HG02763 (cell line): Measurements from ENCODE around the gene HMGN5.

Experiments
- ATAC-seq: cut with Tn5 transposase; IDR thresholded peaks from one replicate; pipeline ENCODE4 v1.9.1; 2021; ENCODE audit warnings: mild to moderate bottlenecking, moderate library complexity; ENCODE audit not compliant: unreplicated experiment

Gene HMGN5

DNA sequence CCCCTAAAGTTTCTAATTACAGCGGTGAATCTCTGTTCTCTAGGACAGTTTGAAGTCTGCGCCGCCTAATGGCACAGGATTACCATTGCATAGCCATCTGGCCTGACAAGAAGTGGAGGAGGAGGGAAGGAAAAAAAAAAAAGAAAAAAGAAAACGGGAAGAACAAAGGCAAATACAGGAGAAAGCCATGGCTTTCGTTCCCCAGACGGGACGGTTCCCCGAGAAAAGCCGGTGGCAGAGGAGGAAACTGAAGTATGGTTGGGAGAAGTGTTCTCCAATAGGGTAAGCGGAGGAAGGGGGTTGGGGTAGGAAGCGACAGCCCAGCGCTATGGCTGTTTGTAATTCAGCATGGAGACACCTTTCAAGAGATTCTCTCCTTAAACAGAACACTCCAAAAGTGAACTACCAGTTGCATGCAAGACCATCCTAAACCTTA, 80.8 kb downstream of the HMGN5 start:
- ATAC-seq: peak; percentile 56

DNA sequence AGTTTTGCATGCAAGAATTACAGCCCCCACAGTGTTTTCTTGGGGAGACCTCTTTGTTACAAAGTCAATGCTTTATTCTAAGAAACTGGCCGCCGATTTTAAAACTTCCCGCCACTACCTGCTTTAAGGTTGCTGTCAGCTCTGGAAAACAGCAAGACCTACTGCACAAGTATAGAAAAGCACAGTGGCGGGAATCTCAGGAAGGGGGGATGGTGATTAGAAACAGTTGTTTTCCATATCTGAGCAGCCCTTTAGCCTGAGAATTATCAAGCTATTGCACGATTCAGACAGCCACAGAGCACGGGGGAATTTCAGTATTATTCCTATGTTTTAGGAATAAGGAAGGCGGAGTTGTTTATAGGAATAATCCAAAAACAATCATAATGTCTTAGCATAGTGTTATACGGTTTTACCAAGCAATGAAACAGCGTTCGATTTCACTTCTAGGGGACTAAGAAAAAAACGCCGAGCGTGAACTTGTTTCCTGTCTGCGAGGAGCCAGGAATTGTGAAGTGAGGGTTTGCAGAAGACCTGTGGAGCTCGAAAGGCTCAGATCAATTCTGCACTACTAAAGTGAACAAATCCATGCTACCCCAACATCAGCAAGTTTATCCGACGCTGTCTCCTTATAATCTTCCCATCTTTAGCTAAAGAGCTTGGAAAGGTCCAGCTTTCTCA, 81.3 kb downstream of the HMGN5 start:
- peak; percentile 29 for ATAC-seq

DNA sequence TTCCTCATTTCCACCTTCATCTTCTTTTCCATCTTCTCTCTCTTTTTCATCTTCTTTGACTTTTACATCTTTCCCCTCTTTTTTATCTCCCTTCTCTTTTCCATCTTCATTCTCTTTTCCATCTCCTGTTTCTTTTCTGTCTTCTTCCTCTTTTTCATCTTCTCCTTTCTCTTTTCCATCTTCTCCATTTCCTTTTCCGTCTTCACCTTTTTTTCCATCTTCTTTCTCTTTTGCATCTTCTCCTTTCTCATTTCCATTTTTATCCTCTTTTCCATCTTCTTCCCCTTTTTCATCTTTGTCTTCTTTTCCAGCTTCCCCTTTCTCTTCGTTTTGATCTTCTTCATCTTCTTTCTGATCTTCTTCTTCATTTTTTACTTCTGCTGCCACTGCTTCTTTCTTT, 87.0 kb downstream of the HMGN5 start:
- ATAC-seq: no peak

DNA sequence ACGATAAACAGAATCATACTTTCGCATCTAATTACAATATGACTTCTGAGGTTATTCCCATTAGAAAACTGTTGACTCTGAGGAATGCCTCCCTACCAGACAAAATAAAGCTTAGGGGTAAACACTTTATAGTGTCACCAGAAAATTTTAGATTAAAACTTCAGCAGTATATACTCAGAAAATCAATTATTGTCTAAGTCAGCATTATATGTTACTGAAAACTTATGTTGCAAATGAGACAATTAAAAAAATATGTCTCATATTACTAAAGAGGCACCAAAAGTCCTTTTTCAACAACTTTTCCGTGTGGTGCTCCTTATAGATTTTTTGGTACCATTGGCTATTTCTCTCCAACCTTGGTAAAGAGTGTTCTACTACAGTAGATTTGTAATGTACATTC, 91.4 kb downstream of the HMGN5 start:
- no peak for ATAC-seq

DNA sequence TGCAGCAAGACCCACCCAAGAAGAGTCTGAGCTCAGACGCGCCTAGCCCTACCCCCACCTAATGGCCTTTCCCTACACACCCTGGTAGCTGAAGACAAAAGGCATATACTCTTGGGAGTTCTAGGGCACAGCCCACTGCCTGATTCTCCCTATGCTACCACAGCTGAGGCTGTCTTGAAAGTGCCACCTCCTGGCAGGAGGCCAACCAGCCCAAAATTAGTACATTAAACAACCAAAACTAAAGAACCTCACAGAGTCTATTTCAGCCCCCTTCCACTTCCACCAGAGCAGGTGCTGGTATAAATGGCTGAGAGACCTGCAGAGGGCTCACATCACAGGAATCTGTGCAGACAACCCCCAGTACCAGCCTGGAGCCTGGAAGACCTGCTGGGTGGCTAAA, 119.1 kb downstream of the HMGN5 start:
- ATAC-seq: no peak
